Raji (cell line): ENCODE measurements around the gene CCDC91.

Experiments
- POLR2A ChIP-seq: IDR thresholded peaks from 2 replicates; pipeline ENCODE4 v1.6.1; 2011; ENCODE audit warnings: low read depth, low read length, control low read depth; ENCODE audit not compliant: insufficient read depth

Gene CCDC91

GRCh38 chr12:28543021-28543890, 353.0 kb downstream of the CCDC91 start:
- TF ChIP-seq POLR2A = no peak

- TF ChIP-seq POLR2A = no peak
These were observed 360.8 kb downstream of the CCDC91 start for GRCh38 chr12:28550757-28551704.

- TF ChIP-seq POLR2A = no peak
These were observed 362.2 kb downstream of the CCDC91 start for GRCh38 chr12:28552251-28552970.

- TF ChIP-seq POLR2A = no peak
These were observed 365.5 kb downstream of the CCDC91 start for GRCh38 chr12:28555748-28556147.

- TF ChIP-seq POLR2A = no peak
These were observed 368.0 kb downstream of the CCDC91 start for GRCh38 chr12:28558250-28558649.

- TF ChIP-seq POLR2A = no peak
These were observed 373.0 kb downstream of the CCDC91 start for GRCh38 chr12:28563286-28563685.

- TF ChIP-seq POLR2A = no peak
These were observed 373.7 kb downstream of the CCDC91 start for GRCh38 chr12:28563936-28564335.

- TF ChIP-seq POLR2A = no peak
These were observed 377.9 kb downstream of the CCDC91 start for GRCh38 chr12:28568118-28568517.

GRCh38 chr12:28568704-28569103, 378.4 kb downstream of the CCDC91 start:
- no peak for TF ChIP-seq POLR2A

GRCh38 chr12:28569698-28570411, 379.6 kb downstream of the CCDC91 start:
- TF ChIP-seq POLR2A = no peak

GRCh38 chr12:28570811-28571210, 380.6 kb downstream of the CCDC91 start:
- TF ChIP-seq POLR2A = no peak

GRCh38 chr12:28574746-28575592, 384.7 kb downstream of the CCDC91 start:
- TF ChIP-seq POLR2A = no peak

GRCh38 chr12:28575593-28576205, 385.4 kb downstream of the CCDC91 start:
- TF ChIP-seq POLR2A = no peak
